Measurements from ENCODE around the gene PELO.

Gene PELO

DNA sequence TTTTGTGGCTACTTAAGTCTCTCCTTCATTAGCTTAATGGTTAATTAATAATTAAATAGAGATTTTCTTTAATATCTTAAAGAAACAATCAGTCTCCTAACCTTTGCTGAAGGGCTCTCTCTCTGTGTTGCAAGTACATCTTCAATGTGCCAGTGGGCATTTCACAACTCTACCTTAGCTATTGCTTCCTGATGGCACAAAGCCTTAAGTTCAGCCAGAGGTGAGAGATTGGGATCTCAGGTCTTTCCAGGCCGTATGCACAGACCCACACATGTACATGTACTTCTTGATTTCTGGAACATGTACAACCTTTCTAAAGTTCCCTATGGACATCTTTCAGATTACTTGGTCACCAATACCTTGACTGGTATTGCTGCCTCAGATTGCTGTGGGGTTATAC, 8.9 kb upstream of the PELO start:
- Histone ChIP-seq H3K27me3 (ENCODE audit: low read depth) (no peaks in the 10 kb centered on the region; the same call in 1 of the 2 replicates), H3K4me3 (no peak overlapping the region), H3K9me3 (no peaks in the 10 kb centered on the region), H3K4me1 (no peaks in the 10 kb centered on the region), H3K36me3 (replicated peaks) (no peaks in the 10 kb centered on the region)
- in situ Hi-C loops (cut with MboI; ENCODE audit: low sequenced_read_pairs) = no loop called here
- no peak for DNase-seq (ENCODE audit: low spot score in 2 of 2)

DNA sequence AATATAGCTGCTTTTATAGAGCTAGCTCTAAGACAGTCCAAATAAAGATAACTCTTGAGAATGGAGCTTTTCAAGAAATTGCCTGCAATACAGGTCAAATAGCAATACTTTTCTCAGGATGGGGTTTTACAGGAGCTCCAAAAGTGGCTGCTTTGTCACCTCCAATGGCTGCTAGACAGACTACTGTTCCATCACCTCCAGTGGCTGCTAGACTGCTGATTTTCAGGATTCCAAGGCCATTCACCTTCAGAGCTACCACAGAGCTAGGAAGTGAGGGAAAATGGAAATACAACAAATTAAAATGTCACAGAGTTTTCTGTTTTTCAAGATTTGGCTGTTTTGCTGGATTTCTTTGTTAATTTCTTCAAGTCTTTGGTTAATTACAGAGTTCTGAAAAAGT, 8.5 kb upstream of the PELO start:
- in situ Hi-C loops (cut with MboI; ENCODE audit: low sequenced_read_pairs) = no loop called here
- no peaks in the 10 kb centered on the region; the same call in 1 of the 2 replicates for H3K27me3 ChIP-seq (ENCODE audit: low read depth)
- no peak overlapping the region for H3K4me3 ChIP-seq
- no peaks in the 10 kb centered on the region for H3K4me1 ChIP-seq
- no peaks in the 10 kb centered on the region for H3K9me3 ChIP-seq
- DNase-seq (ENCODE audit: low spot score in 2 of 2) = no peak
- no peaks in the 10 kb centered on the region for H3K36me3 ChIP-seq (replicated peaks)

- DNase-seq (ENCODE audit: low spot score in 2 of 2) = no peak
- in situ Hi-C loops (cut with MboI; ENCODE audit: low sequenced_read_pairs) = no loop called here
Measured at GRCh38 chr5:52783226-52783959, 4.3 kb upstream of the PELO start.

DNA sequence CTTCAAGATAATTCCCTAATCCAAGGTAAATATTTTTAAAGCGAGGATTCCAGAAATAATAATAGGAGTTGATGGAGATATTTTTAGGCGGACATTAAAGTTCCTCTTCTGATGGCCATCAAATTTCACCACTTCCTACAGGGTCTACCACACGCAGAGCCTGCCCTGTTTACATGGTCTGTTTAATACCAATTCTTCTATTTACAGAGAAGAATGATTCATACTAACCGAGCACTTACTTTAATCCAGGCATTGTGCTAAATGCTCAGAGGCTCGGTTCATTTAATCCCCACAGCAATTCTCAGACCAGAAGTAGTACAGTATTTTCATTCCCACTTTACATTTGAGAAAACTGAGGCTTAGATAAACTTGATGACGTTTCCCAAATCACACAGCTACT, 3.0 kb upstream of the PELO start:
- in situ Hi-C loops (cut with MboI; ENCODE audit: low sequenced_read_pairs) = no loop called here
- Histone ChIP-seq H3K9me3 (no peaks in the 10 kb centered on the region), H3K4me1 (peaks cover 2% of the 10 kb centered on the region; the same call in 1 of the 2 replicates), H3K36me3 (replicated peaks) (no peaks in the 10 kb centered on the region), H3K4me3 (no peak overlapping the region), H3K27me3 (ENCODE audit: low read depth) (no peaks in the 10 kb centered on the region; the same call in 1 of the 2 replicates)
- peak in 1 of 2 experiments; percentile 31 for DNase-seq (ENCODE audit: low spot score in 2 of 2)

More at GRCh38 chr5:52783226-52783959, 4.3 kb upstream of the PELO start:
- H3K4me1 ChIP-seq = no peaks in the 10 kb centered on the region
- no peaks in the 10 kb centered on the region; the same call in 1 of the 2 replicates for H3K27me3 ChIP-seq (ENCODE audit: low read depth)
- H3K4me3 ChIP-seq = no peak overlapping the region
- H3K9me3 ChIP-seq = no peaks in the 10 kb centered on the region
- no peaks in the 10 kb centered on the region for H3K36me3 ChIP-seq (replicated peaks)

- no peaks in the 10 kb centered on the region for H3K36me3 ChIP-seq (replicated peaks)
- H3K4me1 ChIP-seq = peaks cover 2% of the 10 kb centered on the region; the same call in 1 of the 2 replicates
- no peaks in the 10 kb centered on the region; the same call in 1 of the 2 replicates for H3K27me3 ChIP-seq (ENCODE audit: low read depth)
- H3K9me3 ChIP-seq = no peaks in the 10 kb centered on the region
- H3K4me3 ChIP-seq = no peak overlapping the region
- no peak for DNase-seq (ENCODE audit: low spot score in 2 of 2)
- in situ Hi-C loops (cut with MboI; ENCODE audit: low sequenced_read_pairs) = no loop called here
Measured at GRCh38 chr5:52786391-52786790, 1.3 kb upstream of the PELO start.

- no peaks in the 10 kb centered on the region; the same call in 1 of the 2 replicates for H3K27me3 ChIP-seq (ENCODE audit: low read depth)
- H3K4me1 ChIP-seq = peaks cover 2% of the 10 kb centered on the region; the same call in 1 of the 2 replicates
- H3K4me3 ChIP-seq = peak overlapping the region; percentile 36
- no peaks in the 10 kb centered on the region for H3K9me3 ChIP-seq
- in situ Hi-C loops (cut with MboI; ENCODE audit: low sequenced_read_pairs) = no loop called here
- H3K36me3 ChIP-seq (replicated peaks) = no peaks in the 10 kb centered on the region
- no peak for DNase-seq (ENCODE audit: low spot score in 2 of 2)
Measured at GRCh38 chr5:52786949-52787599, 642 bp upstream of the PELO start.

- no peak for DNase-seq (ENCODE audit: low spot score in 2 of 2)
- Histone ChIP-seq H3K9me3 (no peaks in the 10 kb centered on the region), H3K27me3 (ENCODE audit: low read depth) (no peaks in the 10 kb centered on the region), H3K4me1 (peaks cover 9% of the 10 kb centered on the region), H3K36me3 (replicated peaks) (no peaks in the 10 kb centered on the region), H3K4me3 (peak overlapping the region; percentile 36)
- in situ Hi-C loops (cut with MboI; ENCODE audit: low sequenced_read_pairs) = no loop called here
Measured at GRCh38 chr5:52788505-52788821, 747 bp downstream of the PELO start.

DNA sequence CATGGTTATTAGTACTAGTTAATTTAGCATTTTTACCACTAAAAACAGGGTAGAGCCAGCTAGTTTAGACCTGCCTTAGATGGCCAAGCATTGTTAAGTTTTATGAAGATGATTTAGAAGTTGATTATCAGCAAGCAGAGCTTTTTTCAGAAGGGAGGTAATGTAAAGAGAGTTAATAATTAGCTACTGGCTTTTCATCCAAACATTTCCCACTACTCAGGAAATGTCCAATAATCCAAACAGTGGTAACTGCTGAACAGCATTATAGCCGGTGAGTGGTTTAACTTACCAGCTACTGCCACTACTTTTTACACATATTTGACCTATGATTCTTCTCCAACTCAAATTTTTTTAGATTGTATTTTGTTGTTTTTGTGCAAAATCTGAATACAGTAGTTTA, 1.7 kb downstream of the PELO start:
- no peaks in the 10 kb centered on the region for H3K9me3 ChIP-seq
- no peak for DNase-seq (ENCODE audit: low spot score in 2 of 2)
- H3K4me1 ChIP-seq = peaks cover 12% of the 10 kb centered on the region
- H3K4me3 ChIP-seq = no peak overlapping the region
- no peaks in the 10 kb centered on the region for H3K36me3 ChIP-seq (replicated peaks)
- no peaks in the 10 kb centered on the region for H3K27me3 ChIP-seq (ENCODE audit: low read depth)
- in situ Hi-C loops (cut with MboI; ENCODE audit: low sequenced_read_pairs) = no loop called here

GRCh38 chr5:52789851-52790250, 2.1 kb downstream of the PELO start:
- H3K4me3 ChIP-seq = no peak overlapping the region
- in situ Hi-C loops (cut with MboI; ENCODE audit: low sequenced_read_pairs) = no loop called here
- H3K27me3 ChIP-seq (ENCODE audit: low read depth) = no peaks in the 10 kb centered on the region
- H3K4me1 ChIP-seq = peaks cover 16% of the 10 kb centered on the region
- DNase-seq (ENCODE audit: low spot score in 2 of 2) = no peak
- no peaks in the 10 kb centered on the region for H3K9me3 ChIP-seq
- H3K36me3 ChIP-seq (replicated peaks) = no peaks in the 10 kb centered on the region

DNA sequence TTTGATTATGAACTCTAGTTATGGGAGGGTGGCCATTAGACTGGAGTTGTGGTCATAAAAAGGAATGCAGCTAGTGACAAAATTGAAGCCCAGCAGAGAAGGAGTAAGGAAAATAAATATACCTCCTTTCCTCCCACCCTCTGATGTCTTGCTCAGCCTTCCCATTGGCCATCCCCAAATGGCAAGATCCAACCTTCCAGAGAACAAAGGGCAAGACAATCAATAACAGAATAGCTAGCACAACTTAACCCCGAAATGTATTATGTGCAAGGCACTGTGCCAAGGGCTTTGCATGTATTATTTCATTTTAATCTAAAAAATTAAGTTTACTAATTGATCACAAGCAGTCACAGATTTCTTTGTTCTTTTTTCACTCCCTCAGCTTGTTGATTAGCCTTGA, 3.6 kb downstream of the PELO start:
- in situ Hi-C loops (cut with MboI; ENCODE audit: low sequenced_read_pairs) = no loop called here
- Histone ChIP-seq H3K4me3 (no peak overlapping the region), H3K27me3 (ENCODE audit: low read depth) (no peaks in the 10 kb centered on the region)

GRCh38 chr5:52794519-52794918, 6.8 kb downstream of the PELO start:
- Histone ChIP-seq H3K27me3 (ENCODE audit: low read depth) (no peaks in the 10 kb centered on the region), H3K4me1 (peaks cover 20% of the 10 kb centered on the region), H3K36me3 (replicated peaks) (no peaks in the 10 kb centered on the region), H3K4me3 (no peak overlapping the region), H3K9me3 (no peaks in the 10 kb centered on the region)
- in situ Hi-C loops (cut with MboI; ENCODE audit: low sequenced_read_pairs) = no loop called here
- DNase-seq (ENCODE audit: low spot score in 2 of 2) = no peak

More for the DNA sequence above, 3.6 kb downstream of the PELO start:
- no peaks in the 10 kb centered on the region for H3K9me3 ChIP-seq
- H3K36me3 ChIP-seq (replicated peaks) = no peaks in the 10 kb centered on the region
- peaks cover 16% of the 10 kb centered on the region for H3K4me1 ChIP-seq
- DNase-seq (ENCODE audit: low spot score in 2 of 2) = no peak

DNA sequence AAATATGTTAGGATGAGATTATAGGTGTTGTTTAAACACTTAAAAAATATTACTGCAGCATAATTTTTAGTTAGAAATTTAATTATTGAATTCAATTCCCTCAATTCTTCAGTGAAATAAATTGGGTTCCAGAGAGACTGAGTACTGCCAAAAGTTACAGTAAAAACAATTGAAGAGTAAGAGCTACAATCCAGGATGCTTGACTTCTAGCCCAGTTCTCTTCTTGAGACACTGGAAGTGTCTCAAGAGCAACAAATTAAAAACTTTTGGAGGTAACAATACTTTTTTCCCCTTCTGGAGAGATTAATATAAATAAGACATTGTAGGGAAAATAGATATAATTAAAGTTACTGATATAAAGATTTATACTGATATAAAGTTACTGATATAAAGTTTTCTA, 8.3 kb downstream of the PELO start:
- H3K4me3 ChIP-seq = no peak overlapping the region
- no peak for DNase-seq (ENCODE audit: low spot score in 2 of 2)
- H3K9me3 ChIP-seq = no peaks in the 10 kb centered on the region
- no peaks in the 10 kb centered on the region; the same call in 1 of the 2 replicates for H3K36me3 ChIP-seq (replicated peaks)
- in situ Hi-C loops (cut with MboI; ENCODE audit: low sequenced_read_pairs) = no loop called here
- H3K4me1 ChIP-seq = peaks cover 20% of the 10 kb centered on the region
- no peaks in the 10 kb centered on the region for H3K27me3 ChIP-seq (ENCODE audit: low read depth)

GRCh38 chr5:52796516-52797103, 8.9 kb downstream of the PELO start:
- Histone ChIP-seq H3K4me1 (peaks cover 20% of the 10 kb centered on the region), H3K9me3 (no peaks in the 10 kb centered on the region), H3K27me3 (ENCODE audit: low read depth) (no peaks in the 10 kb centered on the region), H3K4me3 (no peak overlapping the region), H3K36me3 (replicated peaks) (peaks cover 2% of the 10 kb centered on the region; the same call in 1 of the 2 replicates)
- in situ Hi-C loops (cut with MboI; ENCODE audit: low sequenced_read_pairs) = no loop called here
- DNase-seq (ENCODE audit: low spot score in 2 of 2) = no peak

DNA sequence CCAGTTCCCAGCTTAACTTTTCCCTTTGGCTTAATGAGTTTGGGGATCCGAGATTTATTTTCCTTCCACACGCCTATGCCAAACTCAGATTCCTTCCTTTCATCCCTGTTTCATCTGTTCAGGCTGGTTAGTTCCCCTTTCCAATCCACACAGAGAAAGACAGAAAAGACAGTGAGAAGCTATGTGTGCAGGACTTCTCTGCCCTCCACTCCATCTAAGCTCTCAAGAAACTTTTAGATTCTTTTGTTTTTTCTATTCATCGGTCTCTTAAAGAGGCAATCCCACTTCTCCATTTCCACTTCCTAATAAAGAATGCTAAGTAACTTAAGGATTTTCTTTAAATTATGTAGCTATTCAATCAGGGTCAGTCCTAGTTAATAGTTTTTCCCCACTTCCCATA, 11.2 kb downstream of the PELO start:
- in situ Hi-C loops (cut with MboI; ENCODE audit: low sequenced_read_pairs) = no loop called here
- no peaks in the 10 kb centered on the region for H3K27me3 ChIP-seq (ENCODE audit: low read depth)
- no peak for DNase-seq (ENCODE audit: low spot score in 2 of 2)
- peaks cover 22% of the 10 kb centered on the region for H3K4me1 ChIP-seq
- peak overlapping the region; percentile 56 for H3K4me3 ChIP-seq
- peaks cover 10% of the 10 kb centered on the region for H3K36me3 ChIP-seq (replicated peaks)
- no peaks in the 10 kb centered on the region for H3K9me3 ChIP-seq
